HG03175 (cell line): Measurements from ENCODE around the gene OSER1.

Experiments
- ATAC-seq: cut with Tn5 transposase; IDR thresholded peaks from one replicate; pipeline ENCODE4 v1.9.1; 2021; ENCODE audit warnings: mild to moderate bottlenecking, moderate library complexity; ENCODE audit not compliant: unreplicated experiment

Gene OSER1

DNA sequence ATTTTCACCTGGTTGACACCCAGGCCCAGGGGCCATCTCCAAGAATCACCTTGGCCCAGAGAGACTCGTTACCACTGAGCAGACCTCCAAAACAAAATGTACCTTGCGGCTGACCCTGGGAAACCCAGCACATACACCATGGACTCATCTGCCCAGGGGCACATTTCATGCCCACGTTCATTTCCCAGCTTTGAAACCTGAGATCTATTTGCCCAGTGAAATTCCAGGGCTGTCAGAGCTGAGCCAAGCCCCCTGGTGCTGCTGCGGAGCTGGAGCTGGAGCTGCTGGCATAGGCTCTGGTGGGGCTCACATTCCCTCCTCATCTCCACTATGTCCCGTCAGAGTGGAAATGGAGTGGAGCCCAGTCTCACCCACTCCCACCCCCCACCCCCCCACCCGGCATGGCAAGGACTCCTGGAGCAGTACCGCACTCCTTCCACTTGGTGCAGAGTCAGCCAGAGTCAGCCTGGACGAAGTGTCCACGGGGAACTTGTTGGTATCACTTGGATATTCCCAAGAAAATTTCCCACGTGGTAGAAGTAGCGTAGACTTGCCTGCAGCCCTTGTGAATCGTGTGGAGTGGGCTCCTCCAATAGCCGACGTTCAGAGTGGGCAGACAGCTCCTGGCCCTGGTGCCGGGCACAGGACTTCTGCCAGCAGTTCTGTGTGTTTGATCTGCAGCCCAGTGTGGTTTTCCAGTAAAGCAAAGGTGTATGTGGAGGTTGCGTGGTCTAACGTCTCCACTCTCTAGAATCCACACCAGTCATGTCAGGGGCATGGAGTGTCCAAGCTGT is 18.1 kb upstream of the OSER1 start:
- ATAC-seq = no peak

DNA sequence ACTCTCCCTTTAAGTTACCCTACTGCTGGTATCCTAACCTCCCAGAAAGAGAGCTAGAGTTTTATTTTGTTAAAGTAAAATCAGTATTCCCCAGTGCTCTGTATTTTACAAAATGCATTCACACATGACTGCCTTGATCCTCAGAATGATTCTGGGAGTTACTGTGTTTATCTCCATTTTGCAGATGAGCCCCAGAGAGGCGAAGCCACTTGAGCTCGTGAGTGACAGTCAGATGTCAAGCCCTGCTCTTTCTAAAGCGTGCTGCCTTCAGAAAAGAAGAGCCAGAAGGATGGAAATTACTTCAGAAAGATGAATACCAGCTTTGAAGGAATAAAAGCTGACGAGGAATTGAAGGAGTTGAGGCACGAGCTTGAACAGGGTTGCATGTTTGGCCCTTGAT is 14.1 kb upstream of the OSER1 start:
- no peak for ATAC-seq

DNA sequence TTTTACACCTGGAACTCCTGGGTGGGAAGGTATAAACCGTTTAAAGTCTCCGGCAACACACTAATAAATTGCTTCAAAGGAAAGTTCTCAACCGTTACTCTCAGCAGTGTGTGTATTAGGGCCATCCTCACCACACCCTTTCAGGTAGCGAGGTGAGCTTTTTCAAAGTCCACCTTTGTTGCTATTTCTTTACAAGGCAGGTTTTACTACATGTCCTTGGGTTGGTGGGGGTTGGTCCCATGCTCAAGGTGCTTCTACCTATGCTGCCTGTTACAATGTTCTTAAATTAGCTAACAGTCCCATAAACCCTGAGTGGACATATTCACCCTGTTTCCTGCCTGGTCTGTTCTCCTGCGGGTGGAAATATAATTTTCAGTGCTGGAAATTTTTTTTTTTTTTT is 13.2 kb upstream of the OSER1 start:
- ATAC-seq = no peak

DNA sequence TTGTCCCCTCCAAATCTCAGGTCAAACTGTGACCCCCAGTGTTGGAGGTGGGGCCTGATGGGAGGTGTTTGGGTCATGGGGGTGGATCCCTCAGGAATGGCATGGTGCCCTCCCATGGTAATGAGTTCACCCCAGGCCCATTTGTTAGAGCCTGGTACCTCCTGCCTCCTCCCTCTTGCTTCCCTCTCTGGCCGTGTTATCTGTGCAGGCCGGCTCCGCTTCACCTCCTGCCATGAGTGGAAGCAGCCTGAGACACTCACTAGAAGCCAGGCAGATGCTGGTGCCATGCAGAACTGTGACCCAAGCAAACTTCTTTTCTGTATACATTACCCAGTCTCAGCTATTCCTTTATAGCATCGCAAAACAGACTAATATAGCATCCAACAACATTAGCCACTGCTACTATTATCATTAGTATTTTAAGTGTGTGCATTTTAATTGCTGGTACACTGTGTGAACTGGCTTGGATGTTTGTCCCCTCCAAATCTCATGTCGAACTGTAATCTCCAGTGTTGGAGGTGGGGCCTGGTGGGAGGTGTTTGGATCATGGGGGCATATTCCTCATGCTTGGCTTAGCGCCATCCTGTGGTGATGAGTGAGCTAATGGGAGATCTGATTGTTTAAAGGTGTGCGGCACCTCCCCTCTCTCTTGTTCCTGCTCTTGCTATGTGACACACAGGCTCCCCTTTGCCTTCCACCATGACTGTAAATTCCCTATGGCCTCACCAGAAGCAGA is 12.2 kb upstream of the OSER1 start:
- ATAC-seq = no peak

DNA sequence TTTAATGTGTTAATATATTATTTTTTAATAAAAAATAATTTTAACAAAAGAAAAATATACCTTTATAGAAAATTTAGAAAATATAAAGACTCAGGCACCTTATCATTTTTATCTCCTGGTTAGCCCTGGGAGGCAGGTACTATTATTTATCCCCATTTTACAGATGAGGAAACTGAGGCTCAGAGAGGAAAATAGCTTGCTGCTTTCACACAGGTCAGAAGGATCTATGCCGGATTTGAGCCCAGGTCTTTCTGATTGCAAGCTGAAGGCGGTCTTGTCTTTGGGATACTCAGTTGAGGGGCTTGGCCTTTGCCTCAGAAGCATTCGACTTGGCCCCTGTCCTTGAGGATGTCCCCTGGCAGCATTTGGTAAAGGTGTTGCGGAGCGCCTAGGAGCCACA is 11.5 kb upstream of the OSER1 start:
- no peak for ATAC-seq

DNA sequence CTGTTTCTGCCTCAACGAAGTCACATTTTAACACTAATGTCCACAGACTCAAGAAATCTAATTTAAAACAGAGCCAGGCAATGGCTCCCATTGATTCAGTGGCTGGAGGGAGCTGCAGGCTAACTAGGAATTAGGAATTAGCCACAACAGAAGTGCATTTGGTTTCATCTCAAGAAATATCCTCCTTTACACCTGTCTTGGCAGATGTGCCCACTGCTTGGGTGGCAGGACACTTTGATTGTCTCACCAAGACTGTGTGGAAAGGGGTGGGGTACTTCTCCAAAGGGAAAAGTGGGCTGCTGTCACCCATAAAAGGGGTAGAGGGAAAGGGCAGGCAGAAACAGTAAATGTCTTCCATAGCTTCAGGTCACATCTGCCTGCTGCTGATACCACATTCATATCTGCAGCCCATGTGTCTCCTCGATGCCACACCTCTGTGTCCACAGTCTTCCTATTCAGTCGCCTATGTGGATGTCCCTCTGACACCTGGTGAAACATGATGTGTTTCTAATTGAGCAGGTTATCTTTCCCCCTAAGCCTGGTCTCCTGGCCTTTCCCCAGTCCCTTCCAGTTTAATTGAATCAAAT is 10.9 kb upstream of the OSER1 start:
- ATAC-seq = no peak

DNA sequence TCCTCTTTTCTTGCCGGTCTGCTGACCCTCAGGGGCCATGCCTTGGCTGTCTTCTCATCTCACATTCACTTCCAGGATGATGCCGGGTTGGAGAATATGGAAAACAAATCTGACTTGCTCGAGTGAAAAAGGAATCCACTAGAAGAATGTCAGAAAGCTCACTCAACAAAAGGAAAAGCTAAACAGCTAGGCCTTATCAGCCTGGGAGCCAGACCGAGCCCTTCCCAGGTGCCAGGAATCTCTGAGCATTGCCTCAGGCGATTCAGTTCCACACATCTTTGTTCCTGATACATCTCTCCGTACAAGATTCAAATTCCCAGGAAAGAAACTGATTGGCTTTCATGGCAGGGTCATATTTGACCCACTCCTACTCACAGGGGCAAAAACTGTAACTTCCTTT is 9.2 kb upstream of the OSER1 start:
- ATAC-seq = no peak

DNA sequence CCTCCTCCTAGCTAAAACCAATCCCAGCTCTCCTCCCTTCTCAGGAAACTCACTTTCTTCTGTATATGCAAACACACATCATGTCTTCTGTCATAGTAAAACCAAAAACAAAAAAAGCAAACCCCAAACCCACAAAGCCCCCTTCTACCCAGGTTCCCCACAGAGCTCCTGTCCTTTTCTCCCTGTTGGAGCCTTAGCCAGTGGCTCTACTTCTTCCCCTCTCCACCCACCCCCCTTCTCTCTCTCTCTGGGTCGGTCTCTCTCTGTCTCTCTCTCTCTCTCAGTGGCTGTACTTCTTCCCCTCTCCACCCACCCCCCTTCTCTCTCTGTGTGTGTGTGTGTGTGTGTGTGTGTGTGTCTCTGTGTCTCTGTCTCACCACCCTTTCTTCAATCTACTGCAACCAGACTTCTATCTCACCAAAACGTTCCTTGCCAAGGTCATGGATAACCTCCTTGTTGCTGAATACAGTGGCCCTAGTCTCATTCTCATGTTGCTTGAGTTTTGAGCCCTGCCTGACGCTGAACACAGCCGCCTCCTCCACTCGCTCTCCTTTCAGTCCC is 8.7 kb upstream of the OSER1 start:
- ATAC-seq = no peak

DNA sequence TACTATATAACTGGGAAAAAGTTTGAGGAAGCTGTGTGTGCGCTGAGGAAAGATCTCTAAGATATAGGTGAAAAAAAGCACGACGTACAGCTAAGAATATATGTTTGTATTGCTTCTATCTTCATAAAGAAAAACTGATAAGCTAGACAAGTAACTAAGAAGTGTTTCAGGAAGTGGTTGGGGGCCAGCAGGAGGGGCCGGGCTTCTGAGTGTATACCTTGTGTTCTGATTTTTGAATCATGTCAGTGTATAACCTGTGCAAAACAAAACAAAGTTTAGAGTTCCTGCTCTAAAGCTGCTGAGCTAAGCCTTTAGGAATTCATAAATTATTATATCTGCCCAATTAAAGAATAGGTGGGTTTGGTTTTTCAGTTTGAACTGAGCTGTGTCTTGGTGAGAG is 7.9 kb upstream of the OSER1 start:
- no peak for ATAC-seq

DNA sequence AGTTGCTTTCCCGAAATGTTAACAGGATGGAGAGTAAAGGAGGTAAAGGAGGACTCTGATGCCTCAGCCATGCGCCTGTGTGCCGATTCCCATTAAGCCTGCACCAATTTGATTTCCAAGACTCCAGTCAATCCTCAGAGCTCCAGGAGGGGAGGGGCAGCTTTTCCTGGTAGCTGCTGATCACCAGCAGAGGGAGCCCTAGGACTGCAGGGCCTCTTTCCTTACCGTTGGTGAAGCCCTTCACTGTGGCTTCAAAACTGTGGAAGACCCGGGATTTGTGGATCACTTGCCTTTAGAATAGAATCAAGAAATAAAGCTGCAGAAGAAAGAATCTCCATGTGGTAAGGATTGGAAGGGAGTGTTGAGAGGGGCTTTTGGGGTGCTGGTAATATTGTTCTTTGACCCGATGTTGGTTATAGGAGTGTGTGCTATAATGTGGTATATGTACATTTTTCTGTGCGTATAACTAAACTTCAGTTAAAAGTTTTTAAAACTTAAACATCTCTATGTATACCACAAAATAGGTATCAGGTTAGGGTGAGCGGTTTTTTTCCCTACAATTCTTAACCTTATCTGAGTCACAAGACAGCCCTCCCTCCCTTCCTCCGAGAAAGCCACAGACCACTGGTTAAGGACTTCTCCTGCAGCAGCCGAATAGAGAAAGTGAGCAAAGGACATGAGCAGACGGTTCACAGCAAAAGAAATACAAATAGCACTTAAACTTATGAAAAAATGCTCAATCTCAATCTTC is 6.9 kb upstream of the OSER1 start:
- ATAC-seq = no peak

DNA sequence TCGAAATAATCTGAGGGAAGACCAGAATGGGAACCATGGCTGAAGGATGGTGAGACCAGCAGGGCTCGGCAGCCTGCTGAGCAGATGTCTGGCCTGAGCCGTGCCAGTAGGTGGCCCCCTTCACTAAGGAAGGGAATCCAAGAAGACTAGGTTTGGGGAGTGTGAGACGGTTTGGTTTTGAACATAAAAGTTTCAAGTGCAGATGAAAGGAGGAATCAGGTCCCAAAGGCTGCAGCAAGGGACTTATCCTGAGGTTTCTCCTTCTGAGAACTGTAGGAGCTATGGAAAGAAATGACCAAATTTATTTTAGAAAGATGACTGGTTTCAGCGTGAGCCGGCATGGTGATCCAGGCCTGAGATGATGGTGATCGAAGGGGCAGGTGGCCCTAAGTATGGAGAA is 4.6 kb upstream of the OSER1 start:
- ATAC-seq = no peak

DNA sequence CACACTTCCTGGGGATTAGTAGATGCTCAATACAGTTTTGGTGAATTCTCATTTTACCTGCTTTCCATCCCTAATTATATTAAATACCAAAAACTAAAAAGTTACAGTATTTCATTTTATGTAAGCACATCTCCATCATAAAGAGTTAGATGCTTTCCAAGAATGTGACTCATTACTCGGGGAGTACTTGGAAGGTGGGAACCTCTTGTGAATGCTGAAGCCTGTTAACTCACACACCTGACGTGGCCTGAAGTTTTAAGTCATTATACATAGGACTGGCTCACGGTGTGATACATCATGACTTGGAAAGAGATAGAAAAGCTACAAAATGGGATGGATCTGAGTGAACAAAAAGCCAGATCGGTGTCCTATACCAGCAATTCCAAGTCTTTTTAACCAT is 2.2 kb upstream of the OSER1 start:
- ATAC-seq = no peak

DNA sequence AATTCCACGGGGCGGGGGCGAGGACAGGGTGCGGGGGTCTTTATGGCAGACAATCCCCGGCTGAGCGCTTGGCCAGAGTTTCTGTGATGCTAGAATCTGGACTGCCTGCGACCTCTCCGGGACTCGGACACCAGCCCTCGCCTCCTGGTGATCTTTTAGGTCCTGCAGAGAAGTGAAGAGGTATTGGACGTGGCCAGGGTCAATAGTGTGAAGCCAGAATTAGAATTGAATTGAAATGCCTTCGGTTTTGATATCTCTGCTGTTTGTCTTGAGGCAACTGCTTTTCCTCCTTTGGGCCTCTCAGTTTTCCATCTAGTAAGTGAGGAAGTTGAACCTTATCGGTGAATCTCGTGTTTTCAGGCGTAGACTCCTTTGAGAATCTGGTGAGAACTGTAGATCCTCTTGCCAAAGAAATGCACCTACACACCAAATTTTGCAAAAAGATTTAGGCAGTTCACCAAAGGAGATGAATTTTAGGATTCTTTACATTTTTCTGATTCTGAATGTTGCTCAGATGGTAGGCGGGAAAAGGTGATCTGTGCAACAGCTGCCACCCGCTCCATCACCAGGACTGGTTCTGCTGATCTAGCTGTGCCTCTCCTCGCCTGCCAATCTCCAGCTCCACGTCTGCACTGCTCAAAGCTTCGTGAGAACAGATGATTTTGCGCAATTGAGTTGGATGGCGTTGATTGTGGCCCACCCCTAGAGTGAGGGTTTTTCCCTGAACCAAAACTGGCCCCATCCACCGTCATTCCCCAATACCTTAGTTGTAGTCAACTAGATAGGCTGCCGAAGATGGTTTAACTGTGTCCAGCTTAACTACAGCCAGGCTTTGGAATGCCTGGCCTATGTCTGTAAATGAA is 837 bp upstream of the OSER1 start:
- ATAC-seq = no peak

DNA sequence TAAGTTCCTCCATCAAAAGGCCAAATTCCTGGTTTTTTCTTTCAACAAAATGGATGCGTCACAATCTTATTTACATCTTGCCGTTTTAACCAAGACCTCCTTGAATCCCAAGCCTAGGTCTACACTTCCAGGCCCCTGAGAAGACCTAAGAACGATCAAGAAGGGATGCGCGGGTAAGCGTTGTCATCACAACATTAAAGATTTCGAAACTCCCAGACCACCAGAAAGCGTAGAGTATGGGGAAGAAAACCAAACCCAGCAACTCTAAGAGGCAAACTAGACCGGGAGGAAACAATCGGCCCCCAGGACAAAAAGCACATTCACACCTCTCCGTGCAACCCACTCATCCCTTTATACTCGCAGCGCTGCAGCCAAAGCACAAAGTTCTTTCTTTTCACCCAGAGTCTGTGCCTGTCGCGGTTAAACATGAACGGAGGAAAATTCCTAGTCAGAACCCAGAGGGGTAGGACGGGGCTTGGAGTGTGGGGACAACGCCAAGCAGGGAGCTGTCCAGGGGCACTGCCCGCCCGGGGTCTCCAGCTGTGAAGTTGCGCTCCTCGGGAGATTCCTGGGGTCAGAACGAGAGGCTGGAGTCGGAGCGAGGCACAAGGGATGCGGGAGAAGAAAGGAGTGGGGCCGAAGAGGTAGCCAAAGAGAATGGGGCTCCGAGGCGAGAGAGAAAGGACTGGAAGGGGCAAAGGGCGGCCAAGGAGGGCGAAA is 725 bp downstream of the OSER1 start:
- no peak for ATAC-seq

DNA sequence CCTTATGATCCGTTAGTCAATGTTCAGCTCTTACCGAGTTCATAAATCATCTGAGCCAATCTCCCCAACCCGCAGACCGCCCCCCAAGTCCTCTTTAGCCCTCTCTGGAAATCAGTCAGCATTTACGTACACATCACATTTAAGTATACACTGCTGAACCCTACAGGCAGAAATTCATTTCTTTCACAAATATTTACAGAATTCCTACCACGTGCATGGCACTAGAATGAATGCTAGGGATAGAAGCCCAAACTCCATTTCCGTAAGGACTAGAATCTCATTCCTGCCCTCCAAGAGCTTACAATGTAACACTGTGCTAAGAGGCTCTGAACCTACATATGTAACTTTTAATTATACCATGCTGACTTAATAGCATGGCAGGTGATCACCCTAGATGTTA is 1.8 kb downstream of the OSER1 start:
- ATAC-seq = no peak

DNA sequence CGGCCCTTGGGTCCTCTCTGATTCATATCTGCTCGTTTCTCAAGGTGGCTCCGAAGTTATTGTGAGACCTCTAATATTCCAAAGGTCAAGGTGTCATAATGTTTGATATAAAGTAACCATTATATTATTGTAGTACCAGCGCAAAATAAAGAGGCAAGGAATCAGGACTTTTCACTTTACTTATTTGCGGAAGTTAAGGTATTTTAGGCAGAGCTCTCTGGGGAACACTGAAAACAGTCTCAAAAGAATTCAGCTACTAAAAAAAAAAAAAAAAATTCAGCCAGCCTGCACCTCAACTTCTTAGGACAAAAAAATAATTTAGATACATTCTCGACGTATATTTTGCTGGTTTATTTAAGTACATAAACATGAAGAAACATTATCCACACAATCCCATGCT is 2.4 kb downstream of the OSER1 start:
- ATAC-seq = no peak

DNA sequence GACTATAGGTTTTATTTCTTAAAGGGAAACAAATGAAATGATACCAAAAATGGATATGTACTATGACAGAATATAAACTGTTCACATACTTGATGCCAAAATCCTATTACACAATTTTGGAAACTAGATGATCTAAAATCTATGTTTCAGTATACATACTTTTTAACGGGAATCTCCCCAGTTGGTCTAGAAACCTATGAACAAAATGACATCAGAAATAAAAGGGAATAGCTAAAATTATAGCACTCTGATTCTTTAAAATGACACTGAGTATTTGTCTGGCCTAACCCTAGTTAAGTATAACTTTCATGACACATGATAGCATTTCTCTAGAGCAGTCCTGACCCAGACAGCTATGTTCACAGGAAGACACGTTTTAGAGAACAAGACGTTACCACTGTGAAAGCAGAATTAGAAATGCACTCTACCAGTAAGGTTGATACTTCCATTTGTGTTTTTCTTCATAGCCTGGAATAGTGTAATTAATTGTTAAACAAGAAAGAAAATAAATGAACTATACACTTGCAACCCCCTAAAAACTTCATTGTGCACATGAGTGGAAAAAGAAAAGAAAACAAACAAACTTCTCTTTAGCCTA is 3.3 kb downstream of the OSER1 start:
- no peak for ATAC-seq

DNA sequence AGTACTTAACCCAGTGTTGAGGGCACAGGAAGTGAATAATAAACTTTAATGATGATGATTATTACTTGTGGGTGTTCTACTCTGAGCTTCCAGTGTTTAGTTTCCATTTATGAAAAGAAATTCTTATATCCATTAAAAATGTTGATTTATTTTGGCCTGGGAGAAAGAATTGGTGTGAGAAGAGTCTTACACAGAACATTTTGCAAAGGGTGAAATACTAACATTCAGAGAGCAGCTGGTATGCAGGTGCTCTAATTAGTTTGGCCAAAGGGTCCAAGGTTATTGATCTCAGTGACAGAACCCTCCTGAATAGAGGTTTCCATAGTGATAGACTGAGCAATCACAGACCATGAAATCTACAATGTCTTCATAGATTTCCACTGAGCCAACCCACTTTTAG is 4.4 kb downstream of the OSER1 start:
- ATAC-seq = no peak

DNA sequence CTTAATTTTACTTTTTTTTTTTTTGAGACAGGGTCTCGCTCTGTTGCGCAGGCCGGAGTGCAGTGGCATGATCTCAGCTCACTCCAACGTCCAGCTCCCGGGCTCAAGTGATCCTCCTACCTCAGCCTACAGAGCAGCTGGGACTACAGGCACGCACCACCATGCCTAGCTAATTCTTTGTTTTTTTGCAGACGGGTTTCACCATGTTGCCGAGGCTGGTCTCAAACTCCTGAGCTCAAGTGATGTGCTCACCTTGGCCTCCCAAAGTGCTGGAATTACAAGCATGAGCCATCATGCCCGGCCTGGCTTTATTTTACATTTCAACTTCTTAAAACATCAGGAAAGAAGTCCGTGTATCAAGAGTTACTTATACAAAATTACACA is 5.7 kb downstream of the OSER1 start:
- ATAC-seq = no peak
